ENCODE results near the gene SOWAHA.

Gene SOWAHA

DNA sequence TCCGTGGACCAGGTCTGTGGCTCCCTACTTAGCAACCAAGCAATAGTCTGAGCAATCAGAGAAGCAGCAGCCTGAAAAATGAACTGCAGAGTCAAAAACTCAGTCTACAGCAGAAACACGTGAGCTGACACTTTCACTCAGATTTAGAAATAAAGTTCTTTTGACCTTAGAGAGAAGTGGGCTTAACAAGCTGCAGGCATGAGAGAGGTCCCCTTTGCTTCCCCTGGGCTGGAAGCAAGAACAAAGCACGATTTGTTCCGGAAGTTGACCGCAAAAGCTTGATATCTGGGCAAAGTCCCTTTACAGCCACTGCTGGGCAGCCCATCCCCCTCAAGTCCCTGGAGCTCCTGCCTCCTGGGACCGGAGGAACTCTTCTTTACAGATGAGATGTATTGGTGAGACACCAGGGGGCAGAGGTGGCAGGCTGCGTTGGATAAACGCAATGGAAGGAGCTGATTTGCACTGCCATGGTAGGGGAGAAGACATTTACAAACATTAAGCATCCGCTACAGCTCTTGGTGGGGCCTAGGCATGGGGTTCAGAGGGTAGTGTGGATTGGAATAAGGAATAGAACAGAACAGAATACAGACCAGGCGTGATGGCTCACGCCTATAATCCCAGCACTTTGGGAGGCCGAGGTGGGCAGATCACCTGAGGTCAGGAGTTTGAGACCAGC is 5.8 kb upstream of the SOWAHA start:
- Mint-ChIP-seq H3K4me3 (no peak overlapping the region), H3K36me3 (no peaks in the 10 kb centered on the region), H3K9me3 (no peaks in the 10 kb centered on the region), H3K4me1 (peaks cover 6 to 12% of the 10 kb centered on the region in 2 donors), H3K27ac (no peak overlapping the region), H3K27me3 (peaks cover 44 to 63% of the 10 kb centered on the region in 2 donors)
- ATAC-seq (replicated peaks) (no peak), DNase-seq (no peak)

DNA sequence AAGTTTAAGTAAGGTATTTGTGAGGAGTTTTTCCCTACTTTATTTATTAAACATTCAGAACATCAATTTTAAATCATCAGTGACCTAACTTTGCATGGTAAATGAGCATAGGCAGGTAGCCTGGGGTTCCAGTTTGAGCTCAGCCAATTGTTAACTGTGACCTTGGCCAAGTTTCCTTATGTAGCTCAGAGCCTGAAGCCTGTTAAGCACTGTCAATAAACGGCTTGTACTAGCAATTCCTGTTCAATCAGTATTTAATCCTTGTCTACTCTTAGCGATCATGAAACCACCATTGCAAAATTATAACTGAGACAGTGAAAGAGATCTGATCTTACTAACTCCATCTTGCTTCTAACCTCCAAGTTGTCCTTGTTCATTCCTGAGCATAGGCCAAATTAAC is 4.7 kb upstream of the SOWAHA start:
- DNase-seq (no peak), ATAC-seq (replicated peaks) (no peak)
- Mint-ChIP-seq H3K4me1 (peaks cover 11 to 20% of the 10 kb centered on the region in 2 donors), H3K27me3 (peaks cover 51 to 60% of the 10 kb centered on the region in 2 donors), H3K27ac (no peak overlapping the region), H3K36me3 (no peaks in the 10 kb centered on the region), H3K4me3 (no peak overlapping the region), H3K9me3 (no peaks in the 10 kb centered on the region)

DNA sequence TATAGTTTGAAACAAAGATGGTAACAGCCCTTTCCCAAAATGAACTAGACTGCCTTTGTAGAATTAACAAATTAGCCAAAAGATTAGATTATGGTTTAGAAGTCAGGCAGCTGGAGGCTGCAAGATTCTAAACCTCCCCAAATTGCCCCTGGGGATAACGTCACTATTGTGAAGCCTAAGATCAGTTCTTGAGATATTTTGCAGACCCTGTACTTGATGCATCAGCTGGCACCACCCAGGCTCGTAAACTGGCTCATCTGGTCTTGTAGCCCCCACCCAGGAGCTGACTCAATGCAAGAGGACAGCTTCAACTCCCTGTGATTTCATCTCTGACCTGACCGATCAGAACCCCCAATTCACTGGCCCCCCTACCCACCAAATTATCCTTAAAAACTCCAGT is 4.2 kb upstream of the SOWAHA start:
- H3K27ac Mint-ChIP-seq = no peak overlapping the region
- H3K4me3 Mint-ChIP-seq = no peak overlapping the region
- peaks cover 51 to 57% of the 10 kb centered on the region in 2 donors for H3K27me3 Mint-ChIP-seq
- DNase-seq (no peak), ATAC-seq (replicated peaks) (no peak)
- H3K36me3 Mint-ChIP-seq = no peaks in the 10 kb centered on the region
- no peaks in the 10 kb centered on the region for H3K9me3 Mint-ChIP-seq
- peaks cover 11 to 19% of the 10 kb centered on the region in 2 donors for H3K4me1 Mint-ChIP-seq

DNA sequence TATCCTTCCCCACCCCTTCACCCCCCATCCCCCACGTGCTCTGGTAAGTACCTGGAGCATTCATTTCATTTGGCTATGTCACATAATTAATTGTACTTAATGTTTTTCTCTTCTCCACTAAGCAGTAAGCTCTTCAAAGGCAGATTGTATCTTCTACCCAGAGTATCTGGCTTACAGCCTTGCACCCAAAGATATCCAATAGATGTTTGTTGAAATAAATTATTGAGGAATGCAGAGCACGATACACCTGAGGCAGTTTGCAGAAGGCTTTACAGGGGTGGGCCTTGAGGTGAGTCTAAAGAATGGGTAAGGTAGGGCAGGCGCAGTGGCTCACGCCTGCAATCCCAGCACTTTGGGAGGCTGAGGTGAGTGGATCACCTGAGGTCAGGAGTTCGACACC is 2.5 kb upstream of the SOWAHA start:
- H3K4me3 Mint-ChIP-seq = no peak overlapping the region
- H3K9me3 Mint-ChIP-seq = no peaks in the 10 kb centered on the region
- ATAC-seq (replicated peaks) (no peak), DNase-seq (no peak)
- H3K27ac Mint-ChIP-seq = no peak overlapping the region
- peaks cover 46 to 50% of the 10 kb centered on the region in 2 donors for H3K27me3 Mint-ChIP-seq
- no peaks in the 10 kb centered on the region for H3K36me3 Mint-ChIP-seq
- H3K4me1 Mint-ChIP-seq = peaks cover 8 to 12% of the 10 kb centered on the region in 2 donors

DNA sequence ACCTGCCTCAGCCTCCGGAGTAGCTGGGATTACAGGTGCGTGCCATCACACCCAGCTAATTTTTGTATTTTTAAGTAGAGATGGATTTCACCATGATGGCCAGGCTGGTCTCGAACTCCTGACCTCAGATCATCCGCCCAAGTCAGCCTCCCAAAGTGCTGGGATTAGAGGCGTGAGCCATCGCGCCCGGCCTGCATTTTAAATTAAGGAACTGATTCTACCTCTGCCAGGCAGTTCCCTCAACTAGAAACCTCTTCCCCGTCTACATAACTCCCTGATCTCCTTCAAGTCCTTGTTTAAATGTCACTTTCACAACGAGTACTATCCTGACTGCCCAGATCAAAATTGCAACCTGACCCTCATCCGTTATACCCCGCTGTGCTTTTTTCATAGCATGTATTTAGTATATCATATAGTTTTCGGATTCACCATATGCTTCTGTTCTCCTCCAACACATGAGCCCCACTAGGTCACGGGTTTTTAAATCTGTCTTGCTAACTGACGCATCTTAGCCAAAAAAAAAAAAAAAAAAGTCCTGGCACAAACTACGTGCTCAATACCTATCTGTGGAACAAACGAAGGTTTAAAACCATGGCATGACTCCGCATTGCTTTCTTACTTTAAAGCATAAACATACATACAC is 858 bp upstream of the SOWAHA start:
- no peak overlapping the region for H3K27ac Mint-ChIP-seq

DNA sequence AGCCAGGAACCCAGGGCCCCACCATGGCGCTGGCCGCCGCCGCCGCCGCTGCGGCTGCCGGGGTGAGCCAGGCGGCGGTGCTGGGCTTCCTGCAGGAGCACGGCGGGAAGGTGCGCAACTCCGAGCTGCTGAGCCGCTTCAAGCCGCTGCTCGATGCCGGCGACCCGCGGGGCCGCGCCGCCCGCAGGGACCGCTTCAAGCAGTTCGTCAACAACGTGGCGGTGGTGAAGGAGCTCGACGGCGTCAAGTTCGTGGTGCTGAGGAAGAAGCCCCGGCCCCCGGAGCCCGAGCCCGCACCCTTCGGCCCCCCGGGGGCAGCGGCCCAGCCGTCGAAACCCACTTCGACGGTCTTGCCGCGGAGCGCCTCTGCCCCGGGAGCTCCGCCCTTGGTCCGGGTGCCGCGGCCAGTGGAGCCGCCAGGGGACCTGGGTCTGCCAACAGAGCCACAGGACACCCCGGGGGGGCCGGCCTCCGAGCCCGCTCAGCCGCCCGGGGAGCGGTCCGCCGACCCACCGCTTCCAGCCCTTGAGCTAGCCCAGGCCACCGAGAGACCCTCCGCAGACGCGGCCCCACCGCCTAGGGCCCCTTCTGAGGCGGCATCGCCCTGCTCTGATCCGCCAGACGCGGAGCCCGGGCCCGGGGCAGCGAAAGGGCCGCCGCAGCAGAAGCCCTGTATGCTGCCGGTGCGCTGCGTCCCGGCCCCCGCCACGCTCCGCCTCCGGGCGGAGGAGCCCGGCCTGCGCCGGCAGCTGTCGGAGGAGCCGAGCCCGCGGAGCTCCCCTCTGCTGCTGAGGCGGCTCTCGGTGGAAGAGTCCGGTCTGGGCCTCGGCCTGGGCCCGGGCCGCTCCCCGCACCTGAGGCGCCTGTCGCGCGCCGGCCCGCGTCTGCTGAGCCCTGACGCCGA is 749 bp downstream of the SOWAHA start:
- peaks cover 41 to 49% of the 10 kb centered on the region in 2 donors for H3K27me3 Mint-ChIP-seq
- peaks cover 8 to 12% of the 10 kb centered on the region in 2 donors for H3K4me1 Mint-ChIP-seq
- H3K9me3 Mint-ChIP-seq = no peaks in the 10 kb centered on the region

More for the DNA sequence above, 858 bp upstream of the SOWAHA start:
- no peaks in the 10 kb centered on the region for H3K36me3 Mint-ChIP-seq
- peaks cover 8 to 12% of the 10 kb centered on the region in 2 donors for H3K4me1 Mint-ChIP-seq
- DNase-seq (no peak), ATAC-seq (replicated peaks) (peak; percentile 47 to 51)
- peak overlapping the region; percentile 27 to 70 for H3K4me3 Mint-ChIP-seq
- peaks cover 45 to 48% of the 10 kb centered on the region in 2 donors for H3K27me3 Mint-ChIP-seq
- no peaks in the 10 kb centered on the region for H3K9me3 Mint-ChIP-seq

DNA sequence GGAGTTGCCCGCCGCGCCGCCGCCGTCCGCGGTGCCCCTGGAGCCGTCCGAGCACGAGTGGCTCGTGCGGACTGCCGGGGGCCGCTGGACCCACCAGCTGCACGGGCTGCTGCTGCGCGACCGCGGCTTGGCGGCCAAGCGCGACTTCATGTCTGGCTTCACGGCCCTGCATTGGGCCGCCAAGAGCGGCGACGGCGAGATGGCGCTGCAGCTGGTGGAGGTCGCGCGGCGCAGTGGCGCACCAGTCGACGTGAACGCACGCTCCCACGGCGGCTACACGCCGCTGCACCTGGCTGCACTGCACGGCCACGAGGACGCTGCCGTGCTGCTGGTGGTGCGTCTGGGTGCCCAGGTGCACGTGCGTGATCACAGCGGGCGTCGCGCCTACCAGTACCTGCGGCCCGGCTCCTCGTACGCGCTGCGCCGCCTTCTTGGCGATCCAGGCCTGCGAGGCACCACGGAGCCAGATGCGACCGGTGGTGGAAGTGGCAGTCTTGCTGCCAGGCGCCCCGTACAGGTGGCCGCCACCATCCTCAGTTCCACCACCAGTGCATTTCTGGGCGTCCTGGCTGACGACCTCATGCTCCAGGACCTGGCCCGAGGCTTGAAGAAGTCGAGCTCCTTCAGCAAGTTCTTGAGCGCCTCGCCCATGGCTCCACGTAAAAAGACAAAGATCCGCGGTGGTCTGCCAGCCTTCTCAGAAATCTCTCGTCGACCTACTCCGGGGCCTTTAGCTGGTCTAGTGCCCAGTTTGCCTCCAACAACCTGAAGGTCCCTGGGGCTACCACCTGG is 1.6 kb downstream of the SOWAHA start:
- DNase-seq (no peak), ATAC-seq (replicated peaks) (no peak)
- peak overlapping the region; percentile 87 for H3K27ac Mint-ChIP-seq
- H3K9me3 Mint-ChIP-seq = no peaks in the 10 kb centered on the region
- peak overlapping the region; percentile 50 to 51 for H3K4me3 Mint-ChIP-seq
- peaks cover 12 to 18% of the 10 kb centered on the region in 2 donors for H3K4me1 Mint-ChIP-seq
- H3K27me3 Mint-ChIP-seq = peaks cover 40 to 49% of the 10 kb centered on the region in 2 donors
- no peaks in the 10 kb centered on the region for H3K36me3 Mint-ChIP-seq

More for the DNA sequence above, 749 bp downstream of the SOWAHA start:
- DNase-seq (no peak), ATAC-seq (replicated peaks) (peak; percentile 31 to 39)
- Mint-ChIP-seq H3K27ac (no peak overlapping the region), H3K4me3 (peak overlapping the region in 1 of 2 donors; percentile 28), H3K36me3 (no peaks in the 10 kb centered on the region)

DNA sequence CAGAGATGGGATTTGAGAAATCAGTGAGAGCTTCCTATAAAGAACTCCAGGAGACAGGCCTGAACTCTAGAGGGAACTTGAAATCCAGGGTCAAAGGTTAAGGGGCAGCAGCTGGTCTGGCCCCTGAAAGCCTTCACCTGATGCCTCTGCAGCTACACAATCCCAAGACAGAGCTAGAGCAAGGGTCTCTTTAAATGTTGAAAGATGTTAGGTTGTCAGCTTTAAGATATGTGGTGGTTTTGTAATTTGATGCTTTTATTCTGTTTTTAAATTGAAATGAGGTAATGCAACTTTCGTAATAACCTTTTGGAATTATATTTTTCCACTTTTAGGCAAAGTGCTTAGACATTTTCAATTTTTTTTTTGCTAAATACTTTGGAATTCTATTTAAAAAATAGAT is 2.4 kb downstream of the SOWAHA start:
- Mint-ChIP-seq H3K36me3 (no peaks in the 10 kb centered on the region), H3K4me3 (peak overlapping the region; percentile 50 to 51), H3K9me3 (no peaks in the 10 kb centered on the region), H3K27ac (no peak overlapping the region), H3K27me3 (peaks cover 37 to 49% of the 10 kb centered on the region in 2 donors), H3K4me1 (peaks cover 14 to 26% of the 10 kb centered on the region in 2 donors)
- ATAC-seq (replicated peaks) (no peak), DNase-seq (no peak)

DNA sequence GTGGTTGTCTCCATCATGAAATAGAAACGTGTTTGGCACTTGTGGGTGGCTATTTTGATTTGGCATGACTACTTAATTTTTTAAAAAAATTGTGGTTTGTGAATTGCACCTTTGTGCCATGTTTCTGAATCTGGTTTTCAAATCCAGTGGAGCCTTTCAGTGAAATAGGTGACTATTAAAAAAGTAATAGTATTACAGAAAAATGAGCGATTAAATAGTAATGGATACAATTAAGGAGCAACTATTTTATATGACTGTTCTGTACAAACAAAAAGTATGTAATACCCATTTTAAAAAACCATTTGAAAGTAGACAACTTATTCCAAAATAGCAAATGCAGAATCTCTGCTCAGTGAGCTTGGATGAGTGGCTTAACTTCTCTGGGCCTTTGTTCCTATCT is 3.0 kb downstream of the SOWAHA start:
- Mint-ChIP-seq H3K4me1 (peaks cover 14 to 26% of the 10 kb centered on the region in 2 donors), H3K27me3 (peaks cover 31 to 48% of the 10 kb centered on the region in 2 donors), H3K27ac (no peak overlapping the region), H3K4me3 (no peak overlapping the region), H3K36me3 (no peaks in the 10 kb centered on the region), H3K9me3 (no peaks in the 10 kb centered on the region)
- DNase-seq (no peak), ATAC-seq (replicated peaks) (no peak)

DNA sequence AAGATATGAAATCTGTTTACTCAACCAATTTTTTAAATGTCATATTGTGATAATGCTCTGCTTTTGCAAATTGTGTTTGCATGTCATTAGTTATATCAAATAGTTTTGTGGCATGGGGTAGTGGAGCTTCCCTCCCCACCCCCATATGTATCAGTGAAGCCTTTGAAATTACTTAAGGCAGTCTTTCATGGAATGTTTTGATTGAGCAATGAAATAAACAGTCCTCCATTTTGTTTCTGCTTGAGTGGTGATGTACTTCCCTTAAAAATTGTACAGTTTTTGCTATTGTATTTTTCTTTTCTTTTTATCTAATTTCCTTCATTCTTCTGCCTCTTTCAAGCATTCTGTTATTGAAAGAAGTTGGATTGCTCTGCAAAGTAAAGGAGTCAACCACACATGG is 3.5 kb downstream of the SOWAHA start:
- H3K36me3 Mint-ChIP-seq = no peaks in the 10 kb centered on the region
- H3K27ac Mint-ChIP-seq = no peak overlapping the region
- peaks cover 14 to 26% of the 10 kb centered on the region in 2 donors for H3K4me1 Mint-ChIP-seq
- no peak overlapping the region for H3K4me3 Mint-ChIP-seq
- ATAC-seq (replicated peaks) = no peak
- H3K27me3 Mint-ChIP-seq = peaks cover 26 to 51% of the 10 kb centered on the region in 2 donors
- no peaks in the 10 kb centered on the region for H3K9me3 Mint-ChIP-seq
- DNase-seq = no peak

DNA sequence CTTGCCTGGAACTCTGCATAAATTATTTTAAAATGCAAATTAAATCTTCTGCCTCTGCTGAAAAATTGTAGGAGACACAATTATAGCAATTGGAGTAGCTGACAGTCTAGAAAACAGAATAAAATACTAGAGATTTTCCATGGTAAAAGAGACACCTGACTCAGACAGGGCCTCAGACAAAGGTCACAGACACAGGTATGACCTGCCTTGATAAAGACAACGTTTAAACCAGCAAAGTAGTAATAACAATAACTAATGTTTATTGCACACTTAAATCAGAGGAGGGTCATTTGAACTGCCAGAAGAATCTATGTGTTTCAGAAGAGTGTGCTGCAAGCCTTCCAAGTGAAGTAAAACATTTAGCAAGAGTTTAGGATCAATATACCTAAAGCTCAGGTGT is 3.9 kb downstream of the SOWAHA start:
- no peaks in the 10 kb centered on the region for H3K36me3 Mint-ChIP-seq
- no peak for DNase-seq
- H3K27ac Mint-ChIP-seq = no peak overlapping the region
- no peak overlapping the region for H3K4me3 Mint-ChIP-seq
- peaks cover 14 to 26% of the 10 kb centered on the region in 2 donors for H3K4me1 Mint-ChIP-seq
- H3K9me3 Mint-ChIP-seq = no peaks in the 10 kb centered on the region
- ATAC-seq (replicated peaks) = no peak
- peaks cover 26 to 54% of the 10 kb centered on the region in 2 donors for H3K27me3 Mint-ChIP-seq

DNA sequence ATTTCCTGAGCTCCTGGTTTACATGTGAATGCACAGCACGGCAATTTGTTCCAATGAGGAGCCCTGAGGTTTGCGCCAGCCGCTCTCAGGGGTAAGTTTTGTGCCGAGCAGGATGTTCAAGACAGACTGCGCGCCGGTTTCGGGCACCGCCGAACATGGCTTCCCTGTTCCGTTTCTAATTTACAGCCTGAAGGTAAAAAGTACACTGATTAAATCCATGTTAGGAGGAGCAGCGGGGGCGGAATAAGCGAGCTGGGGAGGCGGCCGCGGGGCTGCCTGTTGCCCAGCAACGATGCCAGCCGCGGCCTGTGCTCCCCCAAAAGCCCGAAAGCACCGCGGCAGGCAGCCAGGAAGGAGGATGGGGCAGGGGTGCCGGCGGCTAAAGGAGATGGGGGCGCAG is 6.4 kb downstream of the SOWAHA start:
- peaks cover 8 to 27% of the 10 kb centered on the region in 2 donors for H3K4me1 Mint-ChIP-seq
- no peaks in the 10 kb centered on the region for H3K9me3 Mint-ChIP-seq
- DNase-seq = no peak
- H3K4me3 Mint-ChIP-seq = peak overlapping the region; percentile 79 to 87
- peak in 1 of 2 donors; percentile 38 for ATAC-seq (replicated peaks)
- H3K27ac Mint-ChIP-seq = peak overlapping the region; percentile 77
- peaks cover 29 to 67% of the 10 kb centered on the region in 2 donors for H3K27me3 Mint-ChIP-seq
- no peaks in the 10 kb centered on the region for H3K36me3 Mint-ChIP-seq

DNA sequence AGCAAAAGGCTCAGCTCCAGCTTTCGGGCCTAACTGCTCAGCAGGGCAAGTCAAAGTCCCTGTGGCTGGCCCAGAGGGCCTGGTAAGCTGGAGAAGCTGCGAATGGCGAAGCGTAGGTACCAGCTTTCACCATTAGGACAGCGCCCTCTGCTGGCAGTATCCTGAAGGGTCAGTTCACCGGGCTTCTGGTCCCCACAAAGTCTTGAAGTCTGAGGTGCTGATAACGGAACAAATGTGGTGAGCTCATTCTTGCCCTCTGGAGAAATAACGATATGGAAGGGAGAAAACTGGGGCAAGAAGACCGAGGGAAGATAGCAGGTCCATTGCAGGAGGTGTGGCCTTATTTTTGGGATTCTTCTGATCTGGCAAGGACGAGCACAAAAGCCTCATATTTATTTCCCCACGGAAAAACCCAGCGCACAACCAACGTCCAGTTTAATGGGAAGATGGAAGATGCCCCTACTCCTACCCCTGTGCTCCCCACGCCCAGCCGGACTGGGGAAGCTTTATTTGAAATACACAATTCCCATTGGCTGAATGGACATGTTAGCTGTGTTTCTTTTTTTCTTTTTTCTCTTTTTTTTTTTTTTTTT is 7.2 kb downstream of the SOWAHA start:
- no peak overlapping the region for H3K27ac Mint-ChIP-seq
- DNase-seq (peak; percentile 81), ATAC-seq (replicated peaks) (peak; percentile 91 to 95)
- H3K4me3 Mint-ChIP-seq = peak overlapping the region; percentile 48 to 87
- no peaks in the 10 kb centered on the region for H3K36me3 Mint-ChIP-seq
- H3K9me3 Mint-ChIP-seq = no peaks in the 10 kb centered on the region
- peaks cover 32 to 71% of the 10 kb centered on the region in 2 donors for H3K27me3 Mint-ChIP-seq
- peaks cover 9 to 30% of the 10 kb centered on the region in 2 donors for H3K4me1 Mint-ChIP-seq

Measured in stimulated activated naive B cell treated with anti-CD40 and anti-IgM and Interleukin-4, amounts not matched to agents 10 μg/mL and 1 μg/mL and 100 μg/mL, for 72 hours (primary cell).